ENCODE data around the gene CALR3. TPM values are rescaled to one million over a fixed set of nuclear protein-coding genes. Genes with fewer than 3 reads are reported as not detected.

The CALR3 gene
- total and polyA plus RNA-seq, 7 experiments from 2014 or later = not detected

GRCh38 chr19:16520074-16520973 lies 24.4 kb upstream of the CALR3 start:
- Mint-ChIP-seq H3K4me3 (no peak overlapping the region), H3K27me3 (no peaks in the 10 kb centered on the region), H3K27ac (peak overlapping the region in 1 of 9 donors; percentile 51), H3K4me1 (peaks cover 0 to 4% (median 0%) of the 10 kb centered on the region in 7 donors), H3K36me3 (peaks cover 0 to 42% (median 11%) of the 10 kb centered on the region in 5 donors), H3K9me3 (no peaks in the 10 kb centered on the region)
- Histone ChIP-seq H3K4me1 (ENCODE audit: control insufficient read depth in 2 of 2, insufficient read depth in 2 of 2, low read length in 2 of 2) (peaks cover 0 to 11% of the 10 kb centered on the region in 2 donors), H3K4me3 (ENCODE audit: low read length) (no peak overlapping the region), H3K27me3 (ENCODE audit: control insufficient read depth in 2 of 2, insufficient read depth in 2 of 2, low read length in 2 of 2) (no peaks in the 10 kb centered on the region), H3K27ac (ENCODE audit: low read depth, low read length) (no peak overlapping the region), H3K9me3 (ENCODE audit: control insufficient read depth in 2 of 3, low read length in 3 of 3) (no peaks in the 10 kb centered on the region), H3K36me3 (ENCODE audit: control insufficient read depth in 2 of 3, insufficient read depth in 3 of 3, low read length in 3 of 3) (peaks cover 8 to 85% (median 11%) of the 10 kb centered on the region in 3 experiments)
- DNase-seq = no peak
- CTCF ChIA-PET = no interaction called here
- intact Hi-C loops (cut with micrococcal nuclease) = no loop called here
- POLR2A ChIA-PET = no interaction called here
- ATAC-seq = no peak

GRCh38 chr19:16519230-16519687 lies 23.3 kb upstream of the CALR3 start:
- intact Hi-C loops (cut with micrococcal nuclease) = no loop called here
- no peaks in the 10 kb centered on the region for H3K9me3 Mint-ChIP-seq
- Histone ChIP-seq H3K4me3 (ENCODE audit: low read length) (no peak overlapping the region), H3K27me3 (ENCODE audit: control insufficient read depth in 2 of 2, insufficient read depth in 2 of 2, low read length in 2 of 2) (no peaks in the 10 kb centered on the region), H3K27ac (ENCODE audit: low read depth, low read length) (no peak overlapping the region), H3K36me3 (ENCODE audit: control insufficient read depth in 2 of 3, insufficient read depth in 3 of 3, low read length in 3 of 3) (peaks cover 8 to 75% (median 11%) of the 10 kb centered on the region in 3 experiments), H3K4me1 (ENCODE audit: control insufficient read depth in 2 of 2, insufficient read depth in 2 of 2, low read length in 2 of 2) (peaks cover 0 to 11% of the 10 kb centered on the region in 2 donors), H3K9me3 (ENCODE audit: control insufficient read depth in 2 of 3, low read length in 3 of 3) (no peaks in the 10 kb centered on the region)
- H3K27ac Mint-ChIP-seq = peak overlapping the region in 1 of 9 donors; percentile 51
- no peak overlapping the region for H3K4me3 Mint-ChIP-seq
- DNase-seq (no peak), ATAC-seq (no peak)
- H3K4me1 Mint-ChIP-seq = peaks cover 0 to 4% (median 0%) of the 10 kb centered on the region in 7 donors
- peaks cover 0 to 42% (median 11%) of the 10 kb centered on the region in 5 donors for H3K36me3 Mint-ChIP-seq
- H3K27me3 Mint-ChIP-seq = no peaks in the 10 kb centered on the region
- ChIA-PET POLR2A (no interaction called here), CTCF (no interaction called here)

DNA sequence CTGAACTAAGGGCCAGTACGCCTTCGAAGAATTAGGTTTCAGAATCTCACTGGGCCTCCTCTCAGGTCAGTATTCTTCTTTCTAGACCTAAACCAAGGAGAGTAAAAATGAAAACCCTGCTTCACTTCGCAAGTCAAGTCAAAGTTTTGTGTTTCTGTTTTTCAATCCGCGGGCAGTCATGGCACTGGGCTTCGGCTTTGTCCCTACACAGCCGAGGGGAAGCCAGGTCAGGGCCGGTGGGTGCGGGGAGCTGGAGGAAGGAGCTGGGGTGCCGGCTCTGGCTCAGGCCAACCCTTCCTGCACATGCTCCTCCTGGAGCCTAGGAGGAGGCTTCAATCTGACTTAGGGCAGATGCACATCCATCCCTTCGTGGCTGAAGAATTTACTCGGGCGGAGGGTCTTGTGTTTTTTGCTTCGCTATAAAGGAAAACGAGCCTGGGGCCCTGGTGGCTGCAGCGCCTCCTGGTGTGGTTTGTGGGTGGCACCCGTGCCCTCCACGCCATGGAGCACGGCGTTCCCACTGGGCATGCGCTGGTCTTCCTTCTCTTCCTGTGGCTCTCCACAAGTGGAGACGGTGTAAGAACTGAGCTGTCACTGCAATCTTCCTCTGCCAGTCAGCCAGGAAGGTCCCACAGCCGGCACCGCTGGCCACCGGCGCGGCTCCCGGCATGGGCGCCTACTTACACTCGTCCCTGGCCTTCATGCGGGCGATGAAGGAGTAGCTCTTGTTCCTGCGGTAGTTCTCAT lies 22.7 kb upstream of the CALR3 start:
- peaks cover 5 to 69% (median 11%) of the 10 kb centered on the region in 3 experiments for H3K36me3 ChIP-seq (ENCODE audit: control insufficient read depth in 2 of 3, insufficient read depth in 3 of 3, low read length in 3 of 3)
- no peaks in the 10 kb centered on the region for H3K27me3 ChIP-seq (ENCODE audit: control insufficient read depth in 2 of 2, insufficient read depth in 2 of 2, low read length in 2 of 2)
- H3K4me3 ChIP-seq (ENCODE audit: low read length) = no peak overlapping the region
- Mint-ChIP-seq H3K27me3 (no peaks in the 10 kb centered on the region), H3K27ac (no peak overlapping the region), H3K4me3 (no peak overlapping the region), H3K36me3 (peaks cover 0 to 39% (median 9%) of the 10 kb centered on the region in 5 donors), H3K4me1 (peaks cover 0 to 4% (median 0%) of the 10 kb centered on the region in 7 donors), H3K9me3 (no peaks in the 10 kb centered on the region)
- no peak overlapping the region for H3K27ac ChIP-seq (ENCODE audit: low read depth, low read length)
- peaks cover 0 to 11% of the 10 kb centered on the region in 2 donors for H3K4me1 ChIP-seq (ENCODE audit: control insufficient read depth in 2 of 2, insufficient read depth in 2 of 2, low read length in 2 of 2)
- intact Hi-C loops (cut with micrococcal nuclease) = no loop called here
- no peaks in the 10 kb centered on the region for H3K9me3 ChIP-seq (ENCODE audit: control insufficient read depth in 2 of 3, low read length in 3 of 3)
- POLR2A ChIA-PET = interaction anchor here (0.6 kb wide), 1 partner anchor 182 kb away, joined by 3 read pairs; no protein-coding TSS in a partner anchor
- no peak for ATAC-seq
- no peak for DNase-seq
- CTCF ChIA-PET = no interaction called here

GRCh38 chr19:16518061-16518460 lies 22.1 kb upstream of the CALR3 start:
- ChIA-PET POLR2A (interaction anchor here (0.6 kb wide), 1 partner anchor 181 kb away, joined by 3 read pairs; no protein-coding TSS in a partner anchor), CTCF (no interaction called here)
- Mint-ChIP-seq H3K4me3 (no peak overlapping the region), H3K9me3 (no peaks in the 10 kb centered on the region), H3K27ac (no peak overlapping the region), H3K27me3 (no peaks in the 10 kb centered on the region), H3K36me3 (peaks cover 0 to 36% (median 7%) of the 10 kb centered on the region in 5 donors), H3K4me1 (peaks cover 0 to 4% (median 0%) of the 10 kb centered on the region in 7 donors)
- peaks cover 0 to 11% of the 10 kb centered on the region in 2 donors for H3K4me1 ChIP-seq (ENCODE audit: control insufficient read depth in 2 of 2, insufficient read depth in 2 of 2, low read length in 2 of 2)
- intact Hi-C loops (cut with micrococcal nuclease) = no loop called here
- no peak overlapping the region for H3K27ac ChIP-seq (ENCODE audit: low read depth, low read length)
- no peaks in the 10 kb centered on the region for H3K27me3 ChIP-seq (ENCODE audit: control insufficient read depth in 2 of 2, insufficient read depth in 2 of 2, low read length in 2 of 2)
- no peak overlapping the region for H3K4me3 ChIP-seq (ENCODE audit: low read length)
- DNase-seq = no peak
- ATAC-seq = no peak
- no peaks in the 10 kb centered on the region for H3K9me3 ChIP-seq (ENCODE audit: control insufficient read depth in 2 of 3, low read length in 3 of 3)
- H3K36me3 ChIP-seq (ENCODE audit: control insufficient read depth in 2 of 3, insufficient read depth in 3 of 3, low read length in 3 of 3) = peaks cover 0 to 65% (median 11%) of the 10 kb centered on the region in 3 experiments

DNA sequence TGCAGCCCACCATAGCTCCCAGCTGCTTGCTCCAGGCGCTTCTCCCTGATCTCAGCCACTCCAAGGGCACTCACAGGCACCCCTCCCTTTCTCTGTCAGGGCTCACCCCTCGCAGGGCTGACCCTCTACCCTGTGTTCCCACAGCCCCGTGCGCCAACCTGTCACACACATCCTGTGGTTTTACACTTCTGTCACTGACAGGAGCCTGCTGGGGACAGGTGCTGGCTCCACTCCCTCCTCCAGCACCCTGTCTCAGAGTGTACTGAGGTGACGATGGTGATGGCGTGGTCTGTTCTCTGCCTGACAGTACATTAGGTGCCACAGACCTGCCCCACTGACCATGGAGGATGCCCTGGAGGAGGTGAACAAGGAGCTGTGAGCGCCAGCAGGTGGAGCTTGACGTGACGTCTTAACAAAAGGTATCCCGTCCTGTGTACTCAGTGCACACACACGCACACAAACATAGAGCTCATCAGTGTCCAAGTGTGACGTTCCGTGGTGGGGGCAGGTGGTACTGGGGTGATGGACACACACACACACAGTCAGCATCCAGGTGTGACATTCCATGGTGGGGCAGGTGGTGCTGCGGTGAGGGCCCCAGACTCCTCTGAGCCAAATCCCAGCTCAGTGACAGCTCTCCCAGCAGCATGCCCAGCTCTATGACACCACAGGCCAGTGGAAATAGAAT lies 21.1 kb upstream of the CALR3 start:
- no peak for DNase-seq
- H3K36me3 ChIP-seq (ENCODE audit: control insufficient read depth in 2 of 3, insufficient read depth in 3 of 3, low read length in 3 of 3) = peaks cover 0 to 62% (median 11%) of the 10 kb centered on the region in 3 experiments
- ChIA-PET POLR2A (no interaction called here), CTCF (no interaction called here)
- no peaks in the 10 kb centered on the region for H3K9me3 ChIP-seq (ENCODE audit: control insufficient read depth in 2 of 3, low read length in 3 of 3)
- H3K4me1 ChIP-seq (ENCODE audit: control insufficient read depth in 2 of 2, insufficient read depth in 2 of 2, low read length in 2 of 2) = peaks cover 0 to 11% of the 10 kb centered on the region in 2 donors
- no peaks in the 10 kb centered on the region for H3K27me3 Mint-ChIP-seq
- H3K27ac Mint-ChIP-seq = peak overlapping the region in 2 of 9 donors; percentile 38 to 47
- H3K4me3 Mint-ChIP-seq = no peak overlapping the region
- no peak overlapping the region for H3K27ac ChIP-seq (ENCODE audit: low read depth, low read length)
- H3K4me3 ChIP-seq (ENCODE audit: low read length) = no peak overlapping the region
- intact Hi-C loops (cut with micrococcal nuclease) = no loop called here
- peaks cover 0 to 4% (median 0%) of the 10 kb centered on the region in 7 donors for H3K4me1 Mint-ChIP-seq
- peaks cover 0 to 32% (median 3%) of the 10 kb centered on the region in 5 donors for H3K36me3 Mint-ChIP-seq
- H3K27me3 ChIP-seq (ENCODE audit: control insufficient read depth in 2 of 2, insufficient read depth in 2 of 2, low read length in 2 of 2) = no peaks in the 10 kb centered on the region
- peak; percentile 26 for ATAC-seq
- no peaks in the 10 kb centered on the region for H3K9me3 Mint-ChIP-seq

DNA sequence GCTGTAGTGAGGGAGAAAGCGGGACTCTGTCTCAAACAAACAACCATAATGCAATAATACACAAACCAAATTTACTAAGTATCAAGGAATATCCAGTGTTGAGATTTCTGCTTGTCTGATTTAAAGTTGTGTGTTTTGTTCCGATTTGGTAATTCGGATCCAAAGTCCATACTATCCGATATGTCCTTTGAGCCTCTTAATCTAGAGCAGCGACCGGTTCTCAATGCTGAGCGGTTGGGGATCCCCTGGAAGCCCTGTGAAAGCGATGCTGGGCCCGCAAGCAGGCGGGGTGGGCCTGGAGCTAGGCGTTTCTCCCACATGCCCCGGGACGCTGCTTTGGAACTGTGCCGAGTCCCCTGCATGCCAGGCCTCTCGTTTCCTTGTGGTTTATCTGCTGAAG lies 20.4 kb upstream of the CALR3 start:
- Mint-ChIP-seq H3K27me3 (no peaks in the 10 kb centered on the region), H3K36me3 (peaks cover 0 to 34% (median 5%) of the 10 kb centered on the region in 5 donors), H3K4me1 (peaks cover 0 to 4% (median 0%) of the 10 kb centered on the region in 7 donors), H3K4me3 (no peak overlapping the region), H3K9me3 (no peaks in the 10 kb centered on the region), H3K27ac (no peak overlapping the region)
- no peak overlapping the region for H3K27ac ChIP-seq (ENCODE audit: low read depth, low read length)
- no peaks in the 10 kb centered on the region for H3K27me3 ChIP-seq (ENCODE audit: control insufficient read depth in 2 of 2, insufficient read depth in 2 of 2, low read length in 2 of 2)
- CTCF ChIA-PET = interaction anchor here (0.6 kb wide), 1 partner anchor 260 kb away, joined by 4 read pairs; no protein-coding TSS in a partner anchor
- H3K4me3 ChIP-seq (ENCODE audit: low read length) = no peak overlapping the region
- H3K9me3 ChIP-seq (ENCODE audit: control insufficient read depth in 2 of 3, low read length in 3 of 3) = no peaks in the 10 kb centered on the region
- DNase-seq = no peak
- peaks cover 0 to 11% of the 10 kb centered on the region in 2 donors for H3K4me1 ChIP-seq (ENCODE audit: control insufficient read depth in 2 of 2, insufficient read depth in 2 of 2, low read length in 2 of 2)
- POLR2A ChIA-PET = no interaction called here
- ATAC-seq = no peak
- intact Hi-C loops (cut with micrococcal nuclease) = no loop called here
- peaks cover 0 to 55% (median 11%) of the 10 kb centered on the region in 3 experiments for H3K36me3 ChIP-seq (ENCODE audit: control insufficient read depth in 2 of 3, insufficient read depth in 3 of 3, low read length in 3 of 3)
